ENCODE results near the gene RBM12.
A peak's percentile ranks its signal among the peaks of the same experiment; 100 is the strongest.

The RBM12 gene

GRCh38 chr20:35618263-35619131 lies 46.2 kb downstream of the RBM12 start:
- peak; percentile 29 for DNase-seq

- peak; percentile 66 for DNase-seq
Measured at GRCh38 chr20:35617397-35618262, 47.1 kb downstream of the RBM12 start.

GRCh38 chr20:35616465-35617396 lies 48.0 kb downstream of the RBM12 start:
- DNase-seq = peak; percentile 78

- DNase-seq = peak; percentile 100
Measured at GRCh38 chr20:35615667-35616464, 48.8 kb downstream of the RBM12 start, which contains the start of gene SPAG4. SPAG4 (plus strand) TSS chr20:35615829; CDS start chr20:35616004, 175 bp downstream.

GRCh38 chr20:35611482-35611881 lies 53.2 kb downstream of the RBM12 start:
- DNase-seq = no peak

- no peak for DNase-seq
Measured at GRCh38 chr20:35610833-35611427, 53.8 kb downstream of the RBM12 start.

- no peak for DNase-seq
Measured at GRCh38 chr20:35607003-35607735, 57.5 kb downstream of the RBM12 start.

- no peak for DNase-seq
Measured at GRCh38 chr20:35606127-35606526, 58.6 kb downstream of the RBM12 start.

GRCh38 chr20:35604449-35604747 lies 60.3 kb downstream of the RBM12 start:
- no peak for DNase-seq

- DNase-seq = no peak
Measured at GRCh38 chr20:35603695-35604448, 60.8 kb downstream of the RBM12 start.

GRCh38 chr20:35602851-35603495 lies 61.7 kb downstream of the RBM12 start:
- no peak for DNase-seq

- DNase-seq = no peak
Measured at GRCh38 chr20:35601990-35602389, 62.7 kb downstream of the RBM12 start.

- DNase-seq = peak; percentile 86
Measured at GRCh38 chr20:35600993-35601973, 63.4 kb downstream of the RBM12 start.

GRCh38 chr20:35600176-35600992 lies 64.3 kb downstream of the RBM12 start:
- no peak for DNase-seq

GRCh38 chr20:35599776-35600120 lies 65.0 kb downstream of the RBM12 start:
- no peak for DNase-seq
